GM10266 (cell line): ENCODE measurements around the gene ETV4.

Experiments used
- DNase-seq: peaks from one replicate; pipeline ENCODE4 v3.0.0; 2012; ENCODE audit errors: extremely low spot score
- CTCF ChIP-seq: IDR thresholded peaks from 2 replicates; pipeline ENCODE4 v1.5.1; 2012; ENCODE audit warnings: mild to moderate bottlenecking, low read depth; ENCODE audit not compliant: control insufficient read depth, insufficient read depth; ENCODE audit errors: missing control alignments

The ETV4 gene

GRCh38 chr17:43559161-43559816 lies 13.1 kb upstream of the ETV4 start:
- no peak for TF ChIP-seq CTCF
- no peak for DNase-seq

GRCh38 chr17:43558805-43559160 lies 12.6 kb upstream of the ETV4 start:
- TF ChIP-seq CTCF: no peak
- DNase-seq: no peak

- TF ChIP-seq CTCF: no peak
- no peak for DNase-seq
These were observed 10.2 kb upstream of the ETV4 start for GRCh38 chr17:43556292-43556691.

GRCh38 chr17:43554857-43555256 lies 8.7 kb upstream of the ETV4 start:
- no peak for TF ChIP-seq CTCF
- DNase-seq: no peak

- DNase-seq: no peak
- no peak for TF ChIP-seq CTCF
These were observed 7.4 kb upstream of the ETV4 start for GRCh38 chr17:43553573-43553972.

GRCh38 chr17:43552229-43552837 lies 6.2 kb upstream of the ETV4 start:
- DNase-seq: no peak
- no peak for TF ChIP-seq CTCF

GRCh38 chr17:43550754-43551153 lies 4.6 kb upstream of the ETV4 start:
- DNase-seq: no peak

More at GRCh38 chr17:43550754-43551153, 4.6 kb upstream of the ETV4 start:
- TF ChIP-seq CTCF: no peak
